Heart left ventricle (tissue), 16 donors: Measurements from ENCODE around the gene MYORG. TPM values are rescaled to one million over a fixed set of nuclear protein-coding genes. Genes with fewer than 3 reads are reported as not detected.
"Not testable (repeated sequence)": the region's sequence is repeated elsewhere in the genome, so short reads cannot be mapped to it uniquely, and the experiment has no call there.

Source experiments
- ATAC-seq, 4 donors: fragments of 200-7000 bp; cut with Tn5 transposase; one replicate each; pipeline ENCODE4 v1.9.1; 2020 to 2022; ENCODE audit warnings: moderate library complexity in 4 of 4, mild to moderate bottlenecking in 3 of 4, moderate number of reproducible peaks in 1 of 4
- DNase-seq, 5 donors: peaks; one replicate each; pipeline ENCODE4 v3.0.0-alpha.2; 2020
- H3K27ac ChIP-seq, 12 donors: fragments of 200-600 bp; sonication (generic) in 4 of 12; one replicate each; pipeline versions ENCODE4 v1.5.0 to v1.8.0; 2016 to 2022; ENCODE audit warnings: mild to moderate bottlenecking in 2 of 12
- H3K27me3 ChIP-seq, 9 donors: fragments of 200-600 bp; sonication (generic) in 2 of 9; one replicate each; pipeline versions ENCODE4 v1.5.1 to v1.8.0; 2016 to 2022; ENCODE audit warnings: mild to moderate bottlenecking in 3 of 9
- H3K36me3 ChIP-seq, 9 donors: fragments of 200-600 bp; sonication (generic) in 2 of 9; one replicate each; pipeline versions ENCODE4 v1.5.0 to v1.8.0; 2018 to 2022; ENCODE audit warnings: mild to moderate bottlenecking in 2 of 9
- H3K4me1 ChIP-seq, 12 donors: fragments of 200-600 bp; sonication (generic) in 4 of 12; one replicate each; pipeline versions ENCODE4 v1.5.0 to v1.8.0; 2016 to 2022; ENCODE audit warnings: mild to moderate bottlenecking in 3 of 12
- H3K4me3 ChIP-seq, 12 donors: fragments of 200-600 bp; sonication (generic) in 4 of 12; one replicate each; pipeline versions ENCODE4 v1.5.0 to v1.8.0; 2017 to 2022; ENCODE audit warnings: mild to moderate bottlenecking in 9 of 12, moderate library complexity in 4 of 12
- H3K9me3 ChIP-seq, 12 donors: fragments of 200-600 bp; sonication (generic) in 4 of 12; one replicate each; pipeline versions ENCODE4 v1.5.0 to v1.8.0; 2016 to 2022; ENCODE audit warnings: mild to moderate bottlenecking in 1 of 12
- CTCF ChIP-seq, 12 donors: fragments of 200-600 bp; sonication (generic) in 4 of 12; IDR thresholded peaks; one replicate each; pipeline versions ENCODE4 v1.5.0 to v1.8.0; 2018 to 2022; ENCODE audit warnings: antibody characterized with exemption in 12 of 12, mild to moderate bottlenecking in 5 of 12
- POLR2A ChIP-seq, 2 donors: fragments of 450-650 bp; IDR thresholded peaks; one replicate each; pipeline ENCODE4 v1.6.1; 2017; ENCODE audit warnings: antibody characterized with exemption in 2 of 2, mild to moderate bottlenecking in 2 of 2, moderate library complexity in 2 of 2
- WGBS, 4 donors: extraction: QIAGEN DNeasy Blood & Tissue Kit in 2 of 4; methylation state at CpG; one replicate each; pipeline versions ENCODE4 v1.1.5 to v1.1.7; 2013 to 2018; 5-methylcytosine and 5-hydroxymethylcytosine counted together
- intact Hi-C, 10 donors: fragments of 100-400 bp; cut with DNase I; formaldehyde crosslinking; loops; one replicate each; pipeline versions ENCODE4 v1.11.1 to v1.14.2; 2022
- polyA plus RNA-seq, 2 donors: library from polyadenylated mRNA; stranded (reverse); fragments of 200-250 nt; gene quantifications; one replicate each; pipeline ENCODE4 v1.2.3, GENCODE V29; 2013
- total RNA-seq, 9 donors: library from RNA; depleted of rRNA in 2 of 9; stranded (reverse); fragments of >200 nt in 2 of 9; fragmentation: NEBNext Ultra II Directional in 3 of 9; extraction: Animal tissue kit (Norgen Biotek cat#: 25700) in 3 of 9; gene quantifications; one replicate each; pipeline versions ENCODE4 v1.1.0 to v1.2.4, GENCODE V29; 2016 to 2023
- donor health status: ischemic (EF 13 %, LVEDD 7.1; RV severe dilation, severe dysfunction).
- donor health status: healthy with polysubstance abuse.
- donor health status: DM: no; HTN: yes; CAD: no.
- donor health status: DM: no; HTN: no; CAD: no.
- donor health status: ischemic (EF 25% LVEDD 6.9; RV normal size, moderate dysfunction).
- donor health status: ischemic (EF 25% LVEDD 5.7; RV mildly dilated, moderate dysfunction).
- donor health status: healthy.
- donor health status: DM: yes; HTN: yes; CAD: no.
- donor health status: ischemic (EF 35%, LVEDD 5.7; RV mildly dilated, moderate dysfunction).
- donor health status: nonischemic (EF 11% LVEDD 7.7; RV severe dilation, severe dysfunction).
- donor health status: DM: yes; HTN: yes; CAD: no.
- donor health status: PGD.
- donor health status: ischemic (EF 29% LVEDD 5.4; RV normal size, mild dysfunction).
- donor health status: nonischemic (EF 23%, LVEDD 6.1; RV moderate dilation, normal function).

Gene MYORG
- total and polyA plus RNA-seq, 11 donors, result 1.3 to 10.2 (median 6.1) TPM

GRCh38 chr9:34365282-34365681 lies 11.4 kb downstream of the MYORG start:
- no peak for ATAC-seq
- WGBS, 4 donors, result 71 to 81% (median 75%) methylated on average over 2 of the region's 2 CpGs
- DNase-seq, result no peak
- Histone ChIP-seq H3K27ac (peak overlapping the region in 4 of 12 donors; percentile 76 to 92 (median 78)), H3K4me1 (peaks cover 0 to 25% (median 15%) of the 10 kb centered on the region in 12 donors), H3K27me3 (no peaks in the 10 kb centered on the region), H3K4me3 (no peak overlapping the region), H3K9me3 (no peaks in the 10 kb centered on the region), H3K36me3 (peaks cover 0 to 4% (median 0%) of the 10 kb centered on the region in 9 donors)
- no peak for TF ChIP-seq CTCF (IDR thresholded peaks at IDR 0.05)
- intact Hi-C loops, result no loop called here

GRCh38 chr9:34363619-34364351 lies 12.9 kb downstream of the MYORG start:
- H3K9me3 ChIP-seq, result no peaks in the 10 kb centered on the region
- peaks cover 0 to 4% (median 0%) of the 10 kb centered on the region in 9 donors for H3K36me3 ChIP-seq
- H3K27me3 ChIP-seq, result no peaks in the 10 kb centered on the region
- no peak for TF ChIP-seq POLR2A (IDR thresholded peaks at IDR 0.05)
- TF ChIP-seq CTCF (IDR thresholded peaks at IDR 0.05), result no peak
- 35 to 46% (median 39%) methylated on average over 13 of the region's 13 CpGs for WGBS, 4 donors
- peak; percentile 70 to 92 (median 80) for ATAC-seq
- H3K27ac ChIP-seq, result peak overlapping the region; percentile 42 to 92 (median 76)
- intact Hi-C loops, result no loop called here
- H3K4me1 ChIP-seq, result peaks cover 0 to 25% (median 15%) of the 10 kb centered on the region in 12 donors
- peak overlapping the region in 8 of 12 donors; percentile 3 to 29 (median 10) for H3K4me3 ChIP-seq
- peak in 4 of 5 donors; percentile 59 to 67 (median 64) for DNase-seq

- ATAC-seq, result no peak
- Histone ChIP-seq H3K27ac (peak overlapping the region in 11 of 12 donors; percentile 42 to 92 (median 77)), H3K4me1 (peaks cover 0 to 25% (median 15%) of the 10 kb centered on the region in 12 donors), H3K27me3 (no peaks in the 10 kb centered on the region), H3K4me3 (no peak overlapping the region), H3K9me3 (peaks cover 0 to 5% (median 0%) of the 10 kb centered on the region in 12 donors), H3K36me3 (peaks cover 0 to 3% (median 0%) of the 10 kb centered on the region in 9 donors)
- WGBS, 4 donors, result 93 to 100% (median 95%) methylated on average over 4 of the region's 4 CpGs
- intact Hi-C loops, result no loop called here
- DNase-seq, result no peak
- no peak for TF ChIP-seq POLR2A (IDR thresholded peaks at IDR 0.05)
- TF ChIP-seq CTCF (IDR thresholded peaks at IDR 0.05), result no peak
Measured at GRCh38 chr9:34362614-34363214, 14.0 kb downstream of the MYORG start.

GRCh38 chr9:34352957-34353356 lies 23.7 kb downstream of the MYORG start:
- H3K27me3 ChIP-seq, H3K4me1 ChIP-seq, H3K4me3 ChIP-seq, H3K36me3 ChIP-seq, ATAC-seq, DNase-seq, H3K27ac ChIP-seq, intact Hi-C loops: not testable (repeated sequence)
- WGBS, 4 donors, result 92 to 100% (median 97%) methylated on average over 1 of the region's 1 CpG
- peaks cover 0 to 26% (median 6%) of the 10 kb centered on the region in 12 donors for H3K9me3 ChIP-seq

- H3K4me3 ChIP-seq, intact Hi-C loops, DNase-seq, H3K27ac ChIP-seq, ATAC-seq, H3K4me1 ChIP-seq, H3K36me3 ChIP-seq, H3K27me3 ChIP-seq: not testable (repeated sequence)
- H3K9me3 ChIP-seq, result peaks cover 0 to 22% (median 6%) of the 10 kb centered on the region in 12 donors
- WGBS, 4 donors, result 88 to 94% (median 91%) methylated on average over 7 of the region's 7 CpGs
Measured at GRCh38 chr9:34352122-34352652, 24.5 kb downstream of the MYORG start.
